ENCODE results near the gene ARHGEF2. TPM values are rescaled to one million over a fixed set of nuclear protein-coding genes. Genes with fewer than 3 reads are reported as not detected.

Gene ARHGEF2
- total and polyA plus RNA-seq, 2 donors from 2014 or later = 32.3 to 99.6 TPM

GRCh38 chr1:155950829-155951228 lies 27.5 kb downstream of the ARHGEF2 start:
- H3K4me3 ChIP-seq (ENCODE audit: low read length in 3 of 3) = no peak overlapping the region
- H3K27ac ChIP-seq (ENCODE audit: low read depth in 2 of 2, low read length in 2 of 2) = no peak overlapping the region
- no peak overlapping the region for H3K9ac ChIP-seq (ENCODE audit: low read length in 3 of 3)
- TF ChIP-seq CTCF (IDR thresholded peaks at IDR 0.05; ENCODE audit: borderline replicate concordance, extremely low read depth, insufficient read depth) = no peak
- DNase-seq = peak in 2 of 5 donors; percentile 29 to 72
- intact Hi-C loops (cut with DNase I) = no loop called here
- no peaks in the 10 kb centered on the region for H3K4me1 ChIP-seq (ENCODE audit: control insufficient read depth in 2 of 3, insufficient read depth in 2 of 3, low read depth in 1 of 3, low read length in 3 of 3)
- no peaks in the 10 kb centered on the region for H3K27me3 ChIP-seq (ENCODE audit: control insufficient read depth, insufficient read depth, low read length)
- peaks cover 12 to 34% (median 15%) of the 10 kb centered on the region in 3 donors for H3K36me3 ChIP-seq (ENCODE audit: control insufficient read depth in 2 of 3, insufficient read depth in 3 of 3, low read length in 3 of 3)
- H3K9me3 ChIP-seq (ENCODE audit: control insufficient read depth in 2 of 3, insufficient read depth in 1 of 3, low read length in 3 of 3) = no peaks in the 10 kb centered on the region
- FAIRE-seq = no peak

GRCh38 chr1:155947741-155948140 lies 30.6 kb downstream of the ARHGEF2 start:
- TF ChIP-seq CTCF (IDR thresholded peaks at IDR 0.05; ENCODE audit: borderline replicate concordance, extremely low read depth, insufficient read depth) = no peak
- FAIRE-seq (no peak), DNase-seq (peak in 1 of 5 donors; percentile 28)
- Histone ChIP-seq H3K9ac (ENCODE audit: low read length in 3 of 3) (no peak overlapping the region), H3K27ac (ENCODE audit: low read depth in 2 of 2, low read length in 2 of 2) (no peak overlapping the region), H3K4me3 (ENCODE audit: low read length in 3 of 3) (no peak overlapping the region), H3K27me3 (ENCODE audit: control insufficient read depth, insufficient read depth, low read length) (no peaks in the 10 kb centered on the region), H3K9me3 (ENCODE audit: control insufficient read depth in 2 of 3, insufficient read depth in 1 of 3, low read length in 3 of 3) (no peaks in the 10 kb centered on the region), H3K36me3 (ENCODE audit: control insufficient read depth in 2 of 3, insufficient read depth in 3 of 3, low read length in 3 of 3) (peaks cover 10 to 28% (median 12%) of the 10 kb centered on the region in 3 donors), H3K4me1 (ENCODE audit: control insufficient read depth in 2 of 3, insufficient read depth in 2 of 3, low read depth in 1 of 3, low read length in 3 of 3) (peaks cover 0 to 2% (median 0%) of the 10 kb centered on the region in 3 donors)
- intact Hi-C loops (cut with DNase I) = no loop called here

GRCh38 chr1:155947292-155947691 lies 31.1 kb downstream of the ARHGEF2 start:
- no peak for FAIRE-seq
- DNase-seq = peak in 1 of 5 donors; percentile 48
- H3K36me3 ChIP-seq (ENCODE audit: control insufficient read depth in 2 of 3, insufficient read depth in 3 of 3, low read length in 3 of 3) = peaks cover 8 to 23% (median 9%) of the 10 kb centered on the region in 3 donors
- peaks cover 0 to 5% (median 0%) of the 10 kb centered on the region in 3 donors for H3K4me1 ChIP-seq (ENCODE audit: control insufficient read depth in 2 of 3, insufficient read depth in 2 of 3, low read depth in 1 of 3, low read length in 3 of 3)
- no peaks in the 10 kb centered on the region for H3K9me3 ChIP-seq (ENCODE audit: control insufficient read depth in 2 of 3, insufficient read depth in 1 of 3, low read length in 3 of 3)
- no peak overlapping the region for H3K27ac ChIP-seq (ENCODE audit: low read depth in 2 of 2, low read length in 2 of 2)
- H3K4me3 ChIP-seq (ENCODE audit: low read length in 3 of 3) = no peak overlapping the region
- H3K27me3 ChIP-seq (ENCODE audit: control insufficient read depth, insufficient read depth, low read length) = no peaks in the 10 kb centered on the region
- H3K9ac ChIP-seq (ENCODE audit: low read length in 3 of 3) = no peak overlapping the region
- intact Hi-C loops (cut with DNase I) = no loop called here
- no peak for TF ChIP-seq CTCF (IDR thresholded peaks at IDR 0.05; ENCODE audit: borderline replicate concordance, extremely low read depth, insufficient read depth)

All from kidney (tissue), 14 donors.